Measurements from ENCODE around the gene C5orf34. TPM values are rescaled to one million over a fixed set of nuclear protein-coding genes. Genes with fewer than 3 reads are reported as not detected.
"Not testable (repeated sequence)": the region's sequence is repeated elsewhere in the genome, so short reads cannot be mapped to it uniquely, and the experiment has no call there.

The C5orf34 gene, protein sequence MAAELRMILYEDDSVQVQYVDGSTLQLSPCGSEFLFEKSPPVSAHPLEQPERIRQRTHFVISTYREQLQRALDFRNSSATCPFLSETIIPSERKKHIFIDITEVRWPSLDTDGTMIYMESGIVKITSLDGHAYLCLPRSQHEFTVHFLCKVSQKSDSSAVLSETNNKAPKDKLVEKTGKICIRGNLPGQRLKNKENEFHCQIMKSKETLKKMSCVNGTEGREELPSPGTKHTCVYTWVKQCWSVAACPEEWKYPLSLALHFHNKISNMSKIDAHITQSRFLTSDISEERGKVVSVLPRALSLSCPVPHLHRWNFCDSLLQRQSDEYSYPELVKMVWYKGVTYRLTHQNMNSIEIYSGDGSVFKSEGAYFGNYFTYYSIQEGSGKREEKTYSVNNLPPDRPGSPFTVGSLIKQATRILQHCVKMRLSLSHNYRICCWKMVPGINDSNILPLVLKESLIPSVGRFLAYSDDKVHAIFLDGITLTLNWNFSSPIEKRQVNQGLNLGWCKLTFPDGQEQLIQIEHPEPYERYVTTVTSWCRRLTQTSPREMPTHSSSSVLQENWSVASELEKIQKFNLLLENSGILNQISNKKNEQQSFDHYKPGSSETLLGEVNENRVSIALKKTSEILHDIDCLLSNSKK
- total RNA-seq = 10 to 100 TPM; 14.4 to 16.8 TPM

GRCh38 chr5:43514816-43515677 lies at the start of gene C5orf34:
TSS of gene C5orf34 (minus strand) at chr5:43515148. CDS start at chr5:43509339, 5,809 bp downstream.
- intact Hi-C loops (cut with DNase I, micrococcal nuclease) = loop anchor here (1.0 to 10.0 kb wide), 12 partner anchors 31 to 1590 kb away; partner anchors contain the start of genes HMGCS1 (in 2 of the 2), FBXO4 (in 1 of the 2), NNT (in 1 of the 2) and TMEM267 (in 1 of the 2)
- peaks cover 16% of the 10 kb centered on the region for H3K36me3 Mint-ChIP-seq (ENCODE audit: low read depth)
- ChIA-PET POLR2A (interaction anchor here (0.6 to 1.4 kb wide), 8 partner anchors 26 to 394 kb away, joined by 3 to 19 read pairs (median 4); partner anchors contain the start of genes NNT and TMEM267), CTCF (interaction anchor here (0.6 to 3.3 kb wide), 5 partner anchors 9 to 1650 kb away, joined by 3 to 26 read pairs (median 3); partner anchors contain the start of genes TMEM267 and ZNF131)
- H3K27me3 Mint-ChIP-seq = no peaks in the 10 kb centered on the region
- peaks cover 23% of the 10 kb centered on the region for H3K4me1 Mint-ChIP-seq
- peak within 1 kb of the TSS; percentile 89 for H3K4me3 Mint-ChIP-seq
- no peaks in the 10 kb centered on the region for H3K9me3 Mint-ChIP-seq (ENCODE audit: low read depth)
- DNase-seq (peak; percentile 97), ATAC-seq (peak; percentile 93)
- peak within 1 kb of the TSS; percentile 99 for H3K27ac Mint-ChIP-seq

GRCh38 chr5:43564289-43564850 lies 49.4 kb upstream of the C5orf34 start:
- DNase-seq = no peak
- intact Hi-C loops (cut with DNase I, micrococcal nuclease) = no loop called here
- Mint-ChIP-seq H3K36me3 (ENCODE audit: low read depth) (no peaks in the 10 kb centered on the region), H3K4me1 (peaks cover 4% of the 10 kb centered on the region), H3K27me3 (peaks cover 4% of the 10 kb centered on the region), H3K9me3 (ENCODE audit: low read depth) (no peaks in the 10 kb centered on the region), H3K27ac (no peak overlapping the region), H3K4me3 (no peak overlapping the region)
- POLR2A ChIA-PET = no interaction called here
- ATAC-seq = no peak
- CTCF ChIA-PET = no interaction called here

DNA sequence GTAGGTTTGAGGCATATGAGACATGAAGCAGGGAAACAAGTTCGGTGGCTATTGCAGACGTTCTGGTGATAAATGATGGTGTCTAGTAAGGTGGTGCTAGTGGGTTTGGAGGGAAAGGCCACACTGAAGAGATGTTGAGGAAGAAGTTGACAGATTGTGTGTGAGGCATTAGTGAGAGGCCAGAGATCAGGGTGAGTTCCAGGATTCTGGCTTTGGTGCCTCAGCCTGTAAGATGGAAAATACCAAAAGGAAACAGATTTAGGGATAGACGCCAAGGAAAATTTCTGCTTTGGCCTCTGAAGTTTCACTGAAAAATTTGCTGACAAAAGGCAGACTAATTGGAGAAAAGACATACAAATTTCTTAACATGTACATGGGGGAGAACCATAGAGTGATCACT lies 48.4 kb upstream of the C5orf34 start:
- Mint-ChIP-seq H3K27ac (no peak overlapping the region), H3K36me3 (ENCODE audit: low read depth) (no peaks in the 10 kb centered on the region), H3K4me3 (no peak overlapping the region), H3K4me1 (peaks cover 11% of the 10 kb centered on the region), H3K27me3 (peaks cover 4% of the 10 kb centered on the region), H3K9me3 (ENCODE audit: low read depth) (no peaks in the 10 kb centered on the region)
- DNase-seq (no peak), ATAC-seq (no peak)
- intact Hi-C loops (cut with DNase I, micrococcal nuclease) = no loop called here
- ChIA-PET POLR2A (no interaction called here), CTCF (no interaction called here)

DNA sequence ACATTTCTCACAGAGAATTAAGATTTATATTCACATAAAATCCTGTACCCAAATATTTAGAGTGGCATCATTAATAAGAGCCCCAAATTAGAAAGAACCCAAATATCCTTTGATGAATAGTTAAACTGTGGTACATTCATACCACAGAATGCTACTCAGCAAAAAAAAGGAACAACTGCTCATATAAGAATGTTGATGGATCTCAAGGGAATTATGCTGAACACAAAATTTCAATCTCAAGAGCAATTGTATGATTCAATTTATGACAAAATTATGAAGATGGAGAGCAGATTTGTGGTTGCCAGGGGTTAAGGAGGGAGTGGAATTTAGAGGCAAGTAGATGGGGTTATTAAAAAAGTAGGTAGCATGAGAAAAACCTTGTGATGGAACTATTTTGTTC lies 46.4 kb upstream of the C5orf34 start:
- no peak overlapping the region for H3K4me3 Mint-ChIP-seq
- ChIA-PET POLR2A (no interaction called here), CTCF (interaction anchor here (0.8 kb wide), 1 partner anchor 78 kb away, joined by 3 read pairs; the partner anchor contains the start of gene TMEM267)
- peaks cover 4% of the 10 kb centered on the region for H3K27me3 Mint-ChIP-seq
- intact Hi-C loops (cut with DNase I, micrococcal nuclease) = no loop called here
- peaks cover 12% of the 10 kb centered on the region for H3K4me1 Mint-ChIP-seq
- DNase-seq (no peak), ATAC-seq (no peak)
- no peak overlapping the region for H3K27ac Mint-ChIP-seq
- H3K36me3 Mint-ChIP-seq (ENCODE audit: low read depth) = no peaks in the 10 kb centered on the region
- H3K9me3 Mint-ChIP-seq (ENCODE audit: low read depth) = no peaks in the 10 kb centered on the region

DNA sequence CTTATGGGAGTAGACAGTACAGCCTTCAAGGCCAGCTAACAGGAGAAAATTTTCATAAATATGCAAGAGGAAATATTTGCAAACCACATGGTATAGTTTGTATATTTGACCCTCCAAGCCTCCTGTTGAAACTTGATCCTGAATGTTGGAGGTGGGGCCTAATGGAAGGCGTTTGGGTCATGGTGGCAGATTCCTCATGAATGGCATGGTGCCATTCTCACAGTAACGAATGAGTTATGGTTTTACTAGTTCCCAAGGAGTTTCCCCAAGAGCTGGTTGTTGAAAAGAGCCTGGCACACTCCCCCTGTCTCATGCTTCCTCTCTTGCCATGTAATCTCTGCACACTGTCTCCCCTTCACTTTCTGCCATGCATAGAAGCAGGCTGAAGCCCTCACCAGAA lies 45.2 kb upstream of the C5orf34 start:
- peaks cover 4% of the 10 kb centered on the region for H3K27me3 Mint-ChIP-seq
- ChIA-PET POLR2A (no interaction called here), CTCF (interaction anchor here (1.4 kb wide), 1 partner anchor 76 kb away, joined by 4 read pairs; the partner anchor contains the start of gene TMEM267)
- ATAC-seq (no peak), DNase-seq (no peak)
- H3K4me3 Mint-ChIP-seq = no peak overlapping the region
- peaks cover 3% of the 10 kb centered on the region for H3K36me3 Mint-ChIP-seq (ENCODE audit: low read depth)
- intact Hi-C loops (cut with DNase I, micrococcal nuclease) = no loop called here
- H3K27ac Mint-ChIP-seq = no peak overlapping the region
- no peaks in the 10 kb centered on the region for H3K9me3 Mint-ChIP-seq (ENCODE audit: low read depth)
- H3K4me1 Mint-ChIP-seq = peaks cover 16% of the 10 kb centered on the region

- intact Hi-C loops (cut with DNase I, micrococcal nuclease) = loop anchor here (1.0 to 5.0 kb wide), 15 partner anchors 42 to 1653 kb away; partner anchors contain the start of genes C5orf34 (in 2 of the 2), NNT (in 2 of the 2), HMGCS1 (in 1 of the 2) and RIMOC1 (in 1 of the 2)
- peaks cover 5% of the 10 kb centered on the region for H3K36me3 Mint-ChIP-seq (ENCODE audit: low read depth)
- CTCF ChIA-PET = interaction anchor here (0.6 kb wide), 1 partner anchor 12 kb away, joined by 3 read pairs; no protein-coding TSS in a partner anchor
- peak within 1 kb of the TSS; percentile 99 for H3K27ac Mint-ChIP-seq
- H3K4me1 Mint-ChIP-seq = peaks cover 18% of the 10 kb centered on the region
- ATAC-seq = peak; percentile 87
- H3K27me3 Mint-ChIP-seq = peaks cover 2% of the 10 kb centered on the region
- DNase-seq = peak; percentile 91
- H3K9me3 Mint-ChIP-seq (ENCODE audit: low read depth) = no peaks in the 10 kb centered on the region
- peak within 1 kb of the TSS; percentile 88 for H3K4me3 Mint-ChIP-seq
- POLR2A ChIA-PET = interaction anchor here (0.7 to 0.9 kb wide), 3 partner anchors 46 to 73 kb away, joined by 3 to 5 read pairs (median 3); partner anchors contain the start of gene NNT
These were observed 42.1 kb upstream of the C5orf34 start, which contains the start of gene PAIP1 for GRCh38 chr5:43556857-43557542. TSS of gene PAIP1 (minus strand) at chr5:43557077. CDS start at chr5:43556846, 231 bp downstream.

GRCh38 chr5:43556607-43556856 lies 41.6 kb upstream of the C5orf34 start:
- POLR2A ChIA-PET = interaction anchor here (0.9 to 2.4 kb wide), 2 partner anchors 46 to 72 kb away, joined by 5 to 17 read pairs; partner anchors contain the start of genes NNT and TMEM267
- peaks cover 18% of the 10 kb centered on the region for H3K4me1 Mint-ChIP-seq
- ATAC-seq = peak; percentile 43
- DNase-seq; H3K27me3 Mint-ChIP-seq; H3K9me3 Mint-ChIP-seq (ENCODE audit: low read depth); H3K36me3 Mint-ChIP-seq (ENCODE audit: low read depth); H3K27ac Mint-ChIP-seq: not testable (repeated sequence)
- H3K4me3 Mint-ChIP-seq = peak overlapping the region; percentile 88
- intact Hi-C loops (cut with DNase I, micrococcal nuclease) = loop anchor here (1.0 to 5.0 kb wide), 12 partner anchors 41 to 606 kb away; partner anchors contain the start of genes C5orf34 (in 2 of the 2), NNT (in 2 of the 2), HMGCS1 (in 1 of the 2) and ZNF131 (in 1 of the 2)
- CTCF ChIA-PET = interaction anchor here (1.2 to 3.0 kb wide), 3 partner anchors 13 to 55 kb away, joined by 3 to 24 read pairs (median 4); partner anchors contain the start of gene C5orf34

- ChIA-PET CTCF (interaction anchor here (0.6 to 3.0 kb wide), 9 partner anchors 12 to 119 kb away, joined by 3 to 24 read pairs (median 4); partner anchors contain the start of genes C5orf34, NNT and TMEM267), POLR2A (interaction anchor here (0.7 to 2.4 kb wide), 5 partner anchors 27 to 331 kb away, joined by 3 to 17 read pairs (median 4); partner anchors contain the start of genes C5orf34, NNT and TMEM267)
- H3K9me3 Mint-ChIP-seq (ENCODE audit: low read depth) = no peaks in the 10 kb centered on the region
- DNase-seq (peak; percentile 74), ATAC-seq (peak; percentile 0)
- intact Hi-C loops (cut with DNase I, micrococcal nuclease) = loop anchor here (1.0 to 5.0 kb wide), 12 partner anchors 41 to 605 kb away; partner anchors contain the start of genes C5orf34 (in 2 of the 2), NNT (in 2 of the 2), HMGCS1 (in 1 of the 2) and ZNF131 (in 1 of the 2)
- H3K36me3 Mint-ChIP-seq (ENCODE audit: low read depth) = peaks cover 7% of the 10 kb centered on the region
- H3K4me1 Mint-ChIP-seq = peaks cover 20% of the 10 kb centered on the region
- H3K27me3 Mint-ChIP-seq = peaks cover 2% of the 10 kb centered on the region
- H3K4me3 Mint-ChIP-seq = peak overlapping the region; percentile 88
- H3K27ac Mint-ChIP-seq = peak overlapping the region; percentile 93
These were observed 41.1 kb upstream of the C5orf34 start for GRCh38 chr5:43555895-43556606.

DNA sequence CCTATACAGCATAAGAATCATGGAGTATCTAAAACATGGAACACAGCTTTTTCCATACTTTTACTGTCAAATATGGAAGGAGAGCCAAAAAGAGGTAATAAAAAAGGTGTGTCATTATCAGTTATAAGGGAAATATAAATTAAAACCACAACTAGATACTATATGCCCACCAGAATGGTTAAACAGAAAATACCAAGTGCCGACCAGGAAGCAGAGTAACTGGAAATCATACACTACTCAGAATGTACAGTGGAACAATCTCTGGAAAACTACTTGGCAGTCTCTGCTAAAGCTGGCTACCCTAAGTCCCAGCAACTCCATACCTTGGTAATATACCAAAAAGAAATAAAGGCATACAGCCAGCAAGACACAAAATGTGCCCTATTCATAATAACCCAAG lies 39.5 kb upstream of the C5orf34 start:
- Mint-ChIP-seq H3K9me3 (ENCODE audit: low read depth) (no peaks in the 10 kb centered on the region), H3K4me3 (no peak overlapping the region), H3K27me3 (no peaks in the 10 kb centered on the region), H3K27ac (no peak overlapping the region), H3K4me1 (peaks cover 23% of the 10 kb centered on the region), H3K36me3 (ENCODE audit: low read depth) (peaks cover 11% of the 10 kb centered on the region)
- intact Hi-C loops (cut with DNase I, micrococcal nuclease) = no loop called here
- ChIA-PET POLR2A (interaction anchor here (1.1 to 2.4 kb wide), 2 partner anchors 48 to 70 kb away, joined by 4 to 17 read pairs; partner anchors contain the start of genes NNT and TMEM267), CTCF (interaction anchor here (0.8 to 3.0 kb wide), 10 partner anchors 11 to 77 kb away, joined by 3 to 24 read pairs (median 8); partner anchors contain the start of genes C5orf34, NNT and TMEM267)
- ATAC-seq = no peak
- no peak for DNase-seq
